ENCODE results near the gene PSMG1.
A peak's percentile ranks its signal among the peaks of the same experiment; 100 is the strongest.

The PSMG1 gene

DNA sequence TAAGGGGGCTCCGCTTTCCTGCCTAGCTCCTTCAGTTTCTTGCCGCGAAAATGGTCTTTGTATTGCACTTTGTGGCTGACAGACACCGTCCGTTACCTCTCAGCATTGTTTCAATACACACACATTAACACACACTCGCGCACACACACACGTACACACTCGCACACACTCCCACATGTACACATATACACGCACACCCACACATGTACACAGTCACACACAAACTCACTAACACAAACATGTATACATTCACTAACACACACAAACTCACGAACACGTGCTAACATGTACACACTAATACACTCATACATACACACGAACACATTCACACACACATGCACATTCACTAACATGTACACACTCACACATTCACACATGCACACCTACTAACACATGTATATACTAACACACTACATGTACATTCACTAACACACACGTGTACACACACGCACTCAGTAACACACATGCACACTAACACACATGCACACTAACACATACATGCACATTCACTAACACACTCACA, 48.9 kb downstream of the PSMG1 start:
- H3K27ac ChIP-seq = no peak overlapping the region

DNA sequence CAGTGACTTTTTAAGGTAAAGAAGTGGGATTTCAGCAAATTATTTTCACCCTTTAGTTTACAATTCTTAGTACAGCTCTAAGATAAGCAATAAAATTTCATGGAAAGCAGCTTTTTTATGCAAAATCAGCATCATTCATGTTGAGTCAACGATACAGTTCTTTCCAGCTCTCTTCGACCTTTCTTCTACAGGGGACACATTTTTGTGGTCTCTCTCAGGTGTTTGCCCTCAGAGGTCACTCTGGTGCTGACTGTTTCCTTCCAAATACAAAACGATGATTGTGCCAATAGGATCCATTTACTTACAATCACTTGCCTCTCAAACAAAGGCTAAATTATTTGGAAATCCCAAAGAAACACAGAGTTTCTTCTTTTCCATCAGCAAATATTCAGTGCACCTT, 51.0 kb downstream of the PSMG1 start:
- no peak overlapping the region for H3K27ac ChIP-seq
- TF ChIP-seq, protein P1, sequence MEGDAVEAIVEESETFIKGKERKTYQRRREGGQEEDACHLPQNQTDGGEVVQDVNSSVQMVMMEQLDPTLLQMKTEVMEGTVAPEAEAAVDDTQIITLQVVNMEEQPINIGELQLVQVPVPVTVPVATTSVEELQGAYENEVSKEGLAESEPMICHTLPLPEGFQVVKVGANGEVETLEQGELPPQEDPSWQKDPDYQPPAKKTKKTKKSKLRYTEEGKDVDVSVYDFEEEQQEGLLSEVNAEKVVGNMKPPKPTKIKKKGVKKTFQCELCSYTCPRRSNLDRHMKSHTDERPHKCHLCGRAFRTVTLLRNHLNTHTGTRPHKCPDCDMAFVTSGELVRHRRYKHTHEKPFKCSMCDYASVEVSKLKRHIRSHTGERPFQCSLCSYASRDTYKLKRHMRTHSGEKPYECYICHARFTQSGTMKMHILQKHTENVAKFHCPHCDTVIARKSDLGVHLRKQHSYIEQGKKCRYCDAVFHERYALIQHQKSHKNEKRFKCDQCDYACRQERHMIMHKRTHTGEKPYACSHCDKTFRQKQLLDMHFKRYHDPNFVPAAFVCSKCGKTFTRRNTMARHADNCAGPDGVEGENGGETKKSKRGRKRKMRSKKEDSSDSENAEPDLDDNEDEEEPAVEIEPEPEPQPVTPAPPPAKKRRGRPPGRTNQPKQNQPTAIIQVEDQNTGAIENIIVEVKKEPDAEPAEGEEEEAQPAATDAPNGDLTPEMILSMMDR (IDR thresholded peaks at IDR 0.05) = no peak
- TF ChIP-seq ZFX (IDR thresholded peaks at IDR 0.05; ENCODE audit: borderline replicate concordance) = no peak

More for the DNA sequence above, 48.9 kb downstream of the PSMG1 start:
- TF ChIP-seq ZFX (IDR thresholded peaks at IDR 0.05; ENCODE audit: borderline replicate concordance) = no peak
- TF ChIP-seq, protein P1 (IDR thresholded peaks at IDR 0.05) = no peak

DNA sequence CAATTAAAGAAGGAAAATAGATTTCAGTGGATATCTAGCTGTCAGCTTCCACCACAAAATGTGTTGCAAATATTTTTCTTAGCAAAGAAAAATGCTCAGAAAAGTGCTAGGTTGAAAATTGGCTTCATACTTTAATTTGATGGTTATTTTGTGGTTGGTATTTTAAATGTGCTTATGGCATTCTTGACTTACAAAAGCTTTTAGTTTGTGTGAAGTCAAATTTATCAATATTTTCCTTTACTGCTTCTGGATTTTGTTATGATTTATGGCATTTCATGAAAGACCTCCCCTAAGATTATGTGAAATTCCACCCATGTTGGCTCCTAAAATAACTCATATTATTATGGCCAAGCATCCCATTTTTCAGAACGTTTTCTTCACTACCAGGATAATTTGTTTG, 51.5 kb downstream of the PSMG1 start:
- no peak overlapping the region for H3K27ac ChIP-seq
- TF ChIP-seq, protein P1 (IDR thresholded peaks at IDR 0.05) = no peak
- TF ChIP-seq ZFX (IDR thresholded peaks at IDR 0.05; ENCODE audit: borderline replicate concordance) = no peak

DNA sequence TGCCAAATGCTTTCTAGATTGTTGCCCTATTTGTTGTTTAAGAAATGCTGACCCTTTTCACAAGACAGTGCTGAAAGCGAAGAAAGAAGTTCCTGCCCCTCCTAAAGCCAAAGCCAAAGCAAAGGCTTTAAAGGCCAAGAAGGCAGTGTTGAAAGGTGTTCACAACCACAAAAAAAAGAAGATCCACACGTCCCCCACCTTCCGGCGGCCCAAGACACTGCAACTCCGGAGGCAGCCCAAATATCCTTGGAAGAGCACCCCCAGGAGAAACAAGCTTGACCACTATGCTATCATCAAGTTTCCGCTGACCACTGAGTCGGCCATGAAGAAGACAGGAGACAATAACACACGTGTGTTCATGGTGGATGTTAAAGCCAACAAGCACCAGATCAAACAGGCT, 55.7 kb downstream of the PSMG1 start:
- TF ChIP-seq ZFX (IDR thresholded peaks at IDR 0.05; ENCODE audit: borderline replicate concordance) = no peak
- TF ChIP-seq, protein P1 (IDR thresholded peaks at IDR 0.05) = no peak
- no peak overlapping the region for H3K27ac ChIP-seq

DNA sequence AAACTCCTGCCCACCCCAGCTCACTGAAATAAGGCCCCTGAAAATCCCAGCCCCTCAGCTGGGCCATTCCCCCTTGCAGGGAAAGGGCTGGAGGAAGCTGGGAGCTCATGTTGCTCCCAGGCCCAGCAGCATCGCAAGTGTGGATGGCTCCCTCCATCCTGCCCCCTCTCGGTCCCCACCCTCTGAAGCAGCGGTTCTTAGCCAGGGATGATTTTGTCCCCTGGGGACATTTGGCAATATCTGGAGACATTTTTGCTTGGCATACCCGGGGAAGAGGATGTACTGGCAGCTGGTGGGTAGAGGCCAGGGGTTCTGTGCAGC, 56.8 kb downstream of the PSMG1 start:
- no peak overlapping the region for H3K27ac ChIP-seq
- TF ChIP-seq, protein P1 (IDR thresholded peaks at IDR 0.05) = no peak
- no peak for TF ChIP-seq ZFX (IDR thresholded peaks at IDR 0.05; ENCODE audit: borderline replicate concordance)

DNA sequence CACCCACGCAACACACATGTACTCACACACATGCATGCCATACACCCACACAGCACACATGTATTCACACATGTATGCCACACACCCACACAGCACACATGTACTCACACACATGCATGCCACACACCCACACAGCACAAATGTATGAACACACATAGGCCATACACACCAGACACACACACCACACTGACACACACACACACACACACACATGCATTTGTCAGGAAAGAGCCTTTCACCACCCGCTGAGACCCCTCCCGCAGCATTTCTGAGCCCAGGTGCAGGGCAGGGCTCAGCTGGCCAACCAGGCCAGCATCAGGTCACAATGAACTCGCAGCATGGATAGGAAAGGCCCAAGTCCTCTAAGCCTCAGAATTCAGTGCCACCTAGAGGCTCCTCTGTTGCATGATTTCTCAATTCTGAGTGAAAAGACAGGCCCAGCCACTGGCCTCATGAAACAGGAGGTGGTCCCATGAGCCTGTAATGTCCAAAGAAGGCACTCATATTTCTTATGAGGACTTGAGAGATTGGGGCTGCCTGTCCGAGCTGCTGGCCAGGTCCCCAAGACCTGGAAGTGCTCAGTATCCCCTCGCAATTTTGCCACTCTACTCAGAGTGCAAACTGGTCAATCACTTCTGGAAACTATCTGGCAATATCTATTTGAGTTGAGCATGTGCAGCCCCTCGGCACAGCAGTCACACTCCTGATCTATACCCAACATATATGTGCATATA, 57.3 kb downstream of the PSMG1 start:
- no peak for TF ChIP-seq ZFX (IDR thresholded peaks at IDR 0.05; ENCODE audit: borderline replicate concordance)
- TF ChIP-seq, protein P1 (IDR thresholded peaks at IDR 0.05) = peak; percentile 68
- H3K27ac ChIP-seq = no peak overlapping the region

Data from 22Rv1 (cell line).